K562 (cell line): ENCODE data around the gene ISL1. TPM values are rescaled to one million over a fixed set of nuclear protein-coding genes. Genes with fewer than 3 reads are reported as not detected.

ENCODE experiments used
- ATAC-seq: fragments of 200-7000 bp; cut with Tn5 transposase; 3 replicates; pipeline ENCODE4 v1.9.1; 2020; ENCODE audit warnings: moderate library complexity
- BruUV-seq: library from RNA; stranded (reverse); fragments of 400-500 nt; replicated peaks from 2 replicates; lab custom pipeline; 2021; lab: Mats Ljungman, UMichigan
- CTCF ChIA-PET: fragments of 300-600 bp; formaldehyde crosslinking; extraction: SDS; loops from one replicate; lab custom pipeline; 2021; ENCODE audit warnings: low intra/inter-chr PET ratio; lab: Yijun Ruan, JAX
- POLR2A ChIA-PET: fragments of 300-600, 350-650 bp; sonication (Branson Sonifier 250); formaldehyde crosslinking; extraction: SDS; loops from one replicate; lab custom pipeline; 2021; ENCODE audit warnings: antibody characterized with exemption, inconsistent platforms; lab: Yijun Ruan, JAX
- DNase-seq, 4 experiments: peaks; one replicate each; pipeline versions ENCODE4 v3.0.0 to v3.0.0-alpha.2; 2011 to 2018; ENCODE audit warnings: low spot score in 3 of 4, mixed read lengths in 3 of 4; ENCODE audit errors: extremely low read depth in 1 of 4
- FAIRE-seq: peaks from 2 replicates; lab custom pipeline; 2011; peaks lifted over from hg19 to GRCh38; lab: Jason Lieb, UNC
- H2AFZ ChIP-seq: 2 replicates; pipeline ENCODE4 v1.6.0; 2011; ENCODE audit warnings: low read depth, low read length, control low read depth, inconsistent platforms
- H3K27ac ChIP-seq: fragments of 200-600 bp; 3 replicates; pipeline ENCODE4 v1.8.0; 2011; ENCODE audit warnings: low read depth, mild to moderate bottlenecking, control low read depth, inconsistent platforms, low read length, moderate library complexity, mixed read lengths; ENCODE audit errors: extremely low read depth
- H3K27me3 ChIP-seq, 2 experiments: fragments of 300-600 bp in 1 of 2; 2 replicates in 1 of 2; 3 replicates in 1 of 2; pipeline versions ENCODE4 v1.6.0 to v1.8.0; 2011; ENCODE audit warnings: inconsistent platforms in 2 of 2, low read length in 2 of 2, mild to moderate bottlenecking in 1 of 2, mixed read lengths in 1 of 2, moderate library complexity in 1 of 2; ENCODE audit not compliant: control insufficient read depth in 2 of 2, insufficient read depth in 2 of 2
- H3K36me3 ChIP-seq: fragments of 300-600 bp; 3 replicates; pipeline ENCODE4 v1.8.0; 2011; ENCODE audit warnings: mild to moderate bottlenecking, low read length, inconsistent platforms; ENCODE audit not compliant: control insufficient read depth, insufficient read depth
- H3K4me1 ChIP-seq, 2 experiments: fragments of 200-600 bp in 1 of 2; replicated peaks in 1 of 2; 2 replicates in 1 of 2; 3 replicates in 1 of 2; pipeline versions ENCODE4 v1.5.1 to v1.8.0; 2011; ENCODE audit warnings: inconsistent platforms in 2 of 2, low read length in 2 of 2, mild to moderate bottlenecking in 1 of 2, mixed read lengths in 1 of 2, moderate library complexity in 1 of 2; ENCODE audit not compliant: control insufficient read depth in 2 of 2, insufficient read depth in 2 of 2
- H3K4me2 ChIP-seq: 2 replicates; pipeline ENCODE4 v1.6.1; 2011; ENCODE audit warnings: low read length, control low read depth, inconsistent platforms, mixed read lengths; ENCODE audit not compliant: insufficient read depth
- H3K4me3 ChIP-seq: fragments of 200-600 bp; sonication (generic), shearing (Covaris generic); 2 replicates; pipeline ENCODE4 v1.5.1; 2016; ENCODE audit warnings: control low read depth, inconsistent platforms
- H3K79me2 ChIP-seq: fragments of 200-600 bp; 3 replicates; pipeline ENCODE4 v1.8.0; 2011; ENCODE audit warnings: low read length, inconsistent platforms; ENCODE audit not compliant: control insufficient read depth, insufficient read depth
- H3K9ac ChIP-seq, 2 experiments: 2 replicates each; pipeline versions ENCODE4 v1.6.0 to v1.6.1; 2011; ENCODE audit warnings: low read depth in 2 of 2, low read length in 2 of 2, control low read depth in 1 of 2, inconsistent platforms in 1 of 2, mild to moderate bottlenecking in 1 of 2, mixed read lengths in 1 of 2; ENCODE audit not compliant: insufficient read depth in 1 of 2
- H3K9me1 ChIP-seq: one replicate; pipeline ENCODE4 v1.6.0; 2011; ENCODE audit warnings: inconsistent platforms, mild to moderate bottlenecking, low read length, moderate library complexity; ENCODE audit not compliant: control insufficient read depth, insufficient read depth
- H3K9me3 ChIP-seq: replicated peaks from 2 replicates; pipeline ENCODE4 v1.5.1; 2011; ENCODE audit warnings: low read depth, low read length, inconsistent platforms; ENCODE audit not compliant: control insufficient read depth, insufficient read depth
- H4K20me1 ChIP-seq: replicated peaks from 2 replicates; pipeline ENCODE4 v1.6.1; 2011; ENCODE audit warnings: low read length, inconsistent platforms, mixed read lengths; ENCODE audit not compliant: control insufficient read depth, insufficient read depth
- ATF3 ChIP-seq, 2 experiments: fragments of 450-650 bp in 1 of 2; sonication (generic) in 1 of 2; formaldehyde crosslinking in 1 of 2; IDR thresholded peaks in 1 of 2; conservative IDR thresholded peaks in 1 of 2; 2 replicates each; pipeline versions ENCODE4 v1.6.1 to v1.8.1; 2016 to 2023; ENCODE audit warnings: mild to moderate bottlenecking in 2 of 2, moderate library complexity in 2 of 2, inconsistent platforms in 1 of 2, missing genetic modification reagents in 1 of 2
- BRCA1 ChIP-seq, 2 experiments: fragments of 450-650 bp in 1 of 2; sonication (generic) in 1 of 2; formaldehyde crosslinking in 1 of 2; IDR thresholded peaks; 2 replicates each; pipeline versions ENCODE4 v1.5.0 to v1.6.1; 2017 to 2020; ENCODE audit warnings: mild to moderate bottlenecking in 1 of 2, missing genetic modification reagents in 1 of 2
- BRD4 ChIP-seq: fragments of 200-600 bp; sonication (generic); IDR thresholded peaks from 2 replicates; pipeline ENCODE4 v1.6.1; 2017; ENCODE audit warnings: inconsistent platforms
- CREB1 ChIP-seq, 2 experiments: sonication (generic) in 1 of 2; formaldehyde crosslinking in 1 of 2; IDR thresholded peaks; 2 replicates each; pipeline versions ENCODE4 v1.6.1 to v1.8.0; 2012 to 2022; ENCODE audit warnings: inconsistent platforms in 1 of 2, mild to moderate bottlenecking in 1 of 2, missing genetic modification reagents in 1 of 2, moderate library complexity in 1 of 2
- GATAD2A ChIP-seq: fragments of 450-650 bp; IDR thresholded peaks from 2 replicates; pipeline ENCODE4 v1.6.1; 2017
- KDM5B ChIP-seq: fragments of 200-600 bp; sonication (generic); IDR thresholded peaks from 2 replicates; pipeline ENCODE4 v1.6.1; 2012; ENCODE audit warnings: low read depth, mild to moderate bottlenecking, moderate library complexity, low read length, control low read depth, inconsistent platforms; ENCODE audit not compliant: insufficient replicate concordance
- MCM5 ChIP-seq: fragments of 450-650 bp; IDR thresholded peaks from 2 replicates; pipeline ENCODE4 v1.6.1; 2016; ENCODE audit warnings: low read depth
- MEF2D ChIP-seq: conservative IDR thresholded peaks from 2 replicates; pipeline ENCODE4 v1.6.1; 2016; ENCODE audit warnings: low read depth, missing genetic modification characterization, missing compliant biosample characterization
- MTA1 ChIP-seq: fragments of 450-650 bp; IDR thresholded peaks from 2 replicates; pipeline ENCODE4 v1.6.1; 2017; ENCODE audit warnings: borderline replicate concordance
- NFIC ChIP-seq: fragments of 450-650 bp; IDR thresholded peaks from 2 replicates; pipeline ENCODE4 v1.6.1; 2017; ENCODE audit warnings: mild to moderate bottlenecking, inconsistent platforms
- TGIF2 ChIP-seq: sonication (generic); formaldehyde crosslinking; IDR thresholded peaks from 2 replicates; pipeline ENCODE4 v1.8.1; 2022; ENCODE audit warnings: mild to moderate bottlenecking, missing genetic modification reagents, moderate library complexity
- ZBTB17 ChIP-seq: fragments of 450-650 bp; formaldehyde crosslinking; IDR thresholded peaks from 2 replicates; pipeline ENCODE4 v1.4.0; 2020; ENCODE audit warnings: mild to moderate bottlenecking
- ZNF583 ChIP-seq: fragments of 250-450 bp; sonication (Bioruptor Pico); IDR thresholded peaks from 2 replicates; pipeline ENCODE4 v1.4.0; 2020
- ZNF655 ChIP-seq: fragments of 250-450 bp; sonication (Bioruptor Pico); IDR thresholded peaks from 2 replicates; pipeline ENCODE4 v1.5.0; 2021
- WGBS: fragments of 100-300 bp; shearing (Covaris generic); methylation state at CpG from one replicate; pipeline ENCODE4 v1.1.6; 2016; ENCODE audit warnings: low coverage, mixed read lengths; ENCODE audit not compliant: insufficient coverage; ENCODE audit errors: missing lambda C conversion rate; 5-methylcytosine and 5-hydroxymethylcytosine counted together
- in situ Hi-C: fragments of 300-500 bp; cut with MboI; formaldehyde crosslinking; loops from 4 replicates; pipeline ENCODE4 v1.15.0; 2018; ENCODE audit warnings: inconsistent platforms, mixed read lengths
- intact Hi-C: fragments of 100-400 bp; cut with micrococcal nuclease; formaldehyde crosslinking; loops from 2 replicates; pipeline ENCODE4 v1.14.2; 2022
- polyA plus RNA-seq, 8 experiments: library from polyadenylated mRNA; depleted of rRNA in 4 of 8; stranded (reverse) in 5 of 8; unstranded in 3 of 8; fragments of >200 nt; fragmentation: Nextera tagmentation in 2 of 8; fragmentation: Illumina TruSeq in 1 of 8; extraction: Ambion mirVana in 2 of 8; extraction: Trizol in 1 of 8; gene quantifications; 2 replicates each; pipeline versions ENCODE4 v1.2.1 to v1.2.3, GENCODE V29; 2011 to 2014; ENCODE audit warnings: inconsistent platforms in 1 of 8, missing spikeins in 1 of 8
- total RNA-seq, 7 experiments: library from RNA; depleted of rRNA in 6 of 7; stranded (reverse); fragments of >200 nt in 6 of 7; fragmentation: Illumina TruSeq in 2 of 7; extraction: Trizol in 2 of 7; gene quantifications; 2 replicates each; pipeline versions ENCODE4 v1.2.1 to v1.2.3, GENCODE V29; 2011 to 2021; ENCODE audit warnings: low replicate concordance in 1 of 7
- TF ChIP-seq, protein P1 (sequence below): sonication (generic); formaldehyde crosslinking; IDR thresholded peaks from 2 replicates; pipeline ENCODE4 v1.9.0; 2022; ENCODE audit warnings: mild to moderate bottlenecking, missing genetic modification reagents
- TF ChIP-seq, protein P2 (sequence below), 3 experiments: fragments of 200-800 bp in 1 of 3; fragments of 250-450 bp in 1 of 3; fragments of 450-650 bp in 1 of 3; sonication (Bioruptor Pico) in 1 of 3; sonication (Bioruptor generic) in 1 of 3; formaldehyde crosslinking in 1 of 3; IDR thresholded peaks; 2 replicates each; pipeline versions ENCODE4 v1.6.1 to v1.8.0; 2016 to 2022; ENCODE audit warnings: mild to moderate bottlenecking in 2 of 3, missing genetic modification characterization in 2 of 3, missing compliant biosample characterization in 1 of 3, moderate library complexity in 1 of 3

The ISL1 gene
- total and polyA plus RNA-seq, 9 of the 15 experiments (the other 6 are each of a cell fraction or from before 2014, with no cell fraction given), result not detected

- H3K79me2 ChIP-seq, result no peaks in the 10 kb centered on the region
- intact Hi-C loops, result no loop called here
- POLR2A ChIA-PET, result no interaction called here
- peaks cover 0 to 6% of the 10 kb centered on the region in 2 experiments; a peak in 1 of 5 replicates for H3K4me1 ChIP-seq
- no peaks in the 10 kb centered on the region for H3K36me3 ChIP-seq
- TF ChIP-seq NFIC (no peak), MEF2D (tag) (no peak), BRD4 (no peak), ZBTB17 (CRISPR knock-in tag) (no peak), ZNF655 (CRISPR knock-in tag) (no peak), ATF3 (IDR thresholded peaks at IDR 0.05) (no peak), ATF3 (CRISPR knock-in tag; conservative IDR thresholded peaks at IDR 0.05) (no peak), MCM5 (no peak), CREB1 (IDR thresholded peaks at IDR 0.05) (no peak), CREB1 (CRISPR knock-in tag; IDR thresholded peaks at IDR 0.05) (no peak), KDM5B (no peak), ZNF583 (CRISPR knock-in tag) (no peak), TGIF2 (CRISPR knock-in tag) (no peak), MTA1 (no peak), GATAD2A (no peak), BRCA1 (IDR thresholded peaks at IDR 0.05) (no peak), BRCA1 (CRISPR knock-in tag; IDR thresholded peaks at IDR 0.05) (no peak)
- TF ChIP-seq, protein P1, sequence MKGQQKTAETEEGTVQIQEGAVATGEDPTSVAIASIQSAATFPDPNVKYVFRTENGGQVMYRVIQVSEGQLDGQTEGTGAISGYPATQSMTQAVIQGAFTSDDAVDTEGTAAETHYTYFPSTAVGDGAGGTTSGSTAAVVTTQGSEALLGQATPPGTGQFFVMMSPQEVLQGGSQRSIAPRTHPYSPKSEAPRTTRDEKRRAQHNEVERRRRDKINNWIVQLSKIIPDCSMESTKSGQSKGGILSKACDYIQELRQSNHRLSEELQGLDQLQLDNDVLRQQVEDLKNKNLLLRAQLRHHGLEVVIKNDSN, result no peak
- TF ChIP-seq, protein P2, sequence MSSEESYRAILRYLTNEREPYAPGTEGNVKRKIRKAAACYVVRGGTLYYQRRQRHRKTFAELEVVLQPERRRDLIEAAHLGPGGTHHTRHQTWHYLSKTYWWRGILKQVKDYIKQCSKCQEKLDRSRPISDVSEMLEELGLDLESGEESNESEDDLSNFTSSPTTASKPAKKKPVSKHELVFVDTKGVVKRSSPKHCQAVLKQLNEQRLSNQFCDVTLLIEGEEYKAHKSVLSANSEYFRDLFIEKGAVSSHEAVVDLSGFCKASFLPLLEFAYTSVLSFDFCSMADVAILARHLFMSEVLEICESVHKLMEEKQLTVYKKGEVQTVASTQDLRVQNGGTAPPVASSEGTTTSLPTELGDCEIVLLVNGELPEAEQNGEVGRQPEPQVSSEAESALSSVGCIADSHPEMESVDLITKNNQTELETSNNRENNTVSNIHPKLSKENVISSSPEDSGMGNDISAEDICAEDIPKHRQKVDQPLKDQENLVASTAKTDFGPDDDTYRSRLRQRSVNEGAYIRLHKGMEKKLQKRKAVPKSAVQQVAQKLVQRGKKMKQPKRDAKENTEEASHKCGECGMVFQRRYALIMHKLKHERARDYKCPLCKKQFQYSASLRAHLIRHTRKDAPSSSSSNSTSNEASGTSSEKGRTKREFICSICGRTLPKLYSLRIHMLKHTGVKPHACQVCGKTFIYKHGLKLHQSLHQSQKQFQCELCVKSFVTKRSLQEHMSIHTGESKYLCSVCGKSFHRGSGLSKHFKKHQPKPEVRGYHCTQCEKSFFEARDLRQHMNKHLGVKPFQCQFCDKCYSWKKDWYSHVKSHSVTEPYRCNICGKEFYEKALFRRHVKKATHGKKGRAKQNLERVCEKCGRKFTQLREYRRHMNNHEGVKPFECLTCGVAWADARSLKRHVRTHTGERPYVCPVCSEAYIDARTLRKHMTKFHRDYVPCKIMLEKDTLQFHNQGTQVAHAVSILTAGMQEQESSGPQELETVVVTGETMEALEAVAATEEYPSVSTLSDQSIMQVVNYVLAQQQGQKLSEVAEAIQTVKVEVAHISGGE (CRISPR knock-in tag; IDR thresholded peaks at IDR 0.05), result no peak
- H3K4me3 ChIP-seq, result no peak overlapping the region
- no peak overlapping the region for H3K27ac ChIP-seq
- H3K9me3 ChIP-seq, result no peaks in the 10 kb centered on the region
- H3K9ac ChIP-seq, result no peak overlapping the region
- no TSS peak for BruUV-seq
- no peak for ATAC-seq
- no peaks in the 10 kb centered on the region for H4K20me1 ChIP-seq
- WGBS, result 0% methylated on average over 6 of the region's 6 CpGs
- H3K4me2 ChIP-seq, result no peak overlapping the region
- DNase-seq, result no peak
- H3K27me3 ChIP-seq, result no peaks in the 10 kb centered on the region; a peak in 1 of 5 replicates
- FAIRE-seq, result no peak
- H3K9me1 ChIP-seq, result no peaks in the 10 kb centered on the region
- in situ Hi-C loops, result loop anchor here (25.0 kb wide), 1 partner anchor 1267 kb away; no protein-coding TSS in a partner anchor
- CTCF ChIA-PET, result no interaction called here
- no peak overlapping the region for H2AFZ ChIP-seq
These were observed 12.0 kb downstream of the ISL1 start for GRCh38 chr5:51395245-51395644.
